Measurements from ENCODE around the gene WDR33.

DNA sequence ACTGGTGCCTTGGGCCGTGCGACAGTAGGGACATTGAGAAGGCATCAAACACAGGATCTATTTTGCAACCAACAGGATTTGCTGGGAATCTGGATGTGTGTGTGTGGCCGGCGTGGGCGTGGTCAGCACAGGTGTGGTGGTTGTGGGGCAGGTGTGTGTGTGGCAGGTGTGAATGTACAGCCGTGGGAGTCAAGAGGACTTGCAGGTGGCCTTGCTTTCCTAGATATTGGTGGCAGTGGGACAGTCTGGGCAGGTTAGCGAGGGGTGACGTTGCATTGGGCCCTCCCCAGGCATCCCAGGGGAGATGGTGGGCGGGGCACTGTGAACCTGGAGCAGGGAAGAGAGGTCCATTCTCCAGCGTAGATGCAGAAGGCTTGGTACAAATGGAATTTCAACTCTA lies 132.4 kb downstream of the WDR33 start:
- no peak for TF ChIP-seq POLR2A (IDR thresholded peaks at IDR 0.05; ENCODE audit: low read length)
- no peak for TF ChIP-seq GATA1 (IDR thresholded peaks at IDR 0.05; ENCODE audit: low read depth, low read length)

All from erythroblast (primary cell).